GM21367 (cell line): ENCODE measurements around the gene RUBCNL.
"Not testable (repeated sequence)": the region's sequence is repeated elsewhere in the genome, so short reads cannot be mapped to it uniquely, and the experiment has no call there.

Source experiments
- ATAC-seq: cut with Tn5 transposase; IDR thresholded peaks from one replicate; pipeline ENCODE4 v1.9.1; 2021; ENCODE audit not compliant: unreplicated experiment

RUBCNL gene, protein sequence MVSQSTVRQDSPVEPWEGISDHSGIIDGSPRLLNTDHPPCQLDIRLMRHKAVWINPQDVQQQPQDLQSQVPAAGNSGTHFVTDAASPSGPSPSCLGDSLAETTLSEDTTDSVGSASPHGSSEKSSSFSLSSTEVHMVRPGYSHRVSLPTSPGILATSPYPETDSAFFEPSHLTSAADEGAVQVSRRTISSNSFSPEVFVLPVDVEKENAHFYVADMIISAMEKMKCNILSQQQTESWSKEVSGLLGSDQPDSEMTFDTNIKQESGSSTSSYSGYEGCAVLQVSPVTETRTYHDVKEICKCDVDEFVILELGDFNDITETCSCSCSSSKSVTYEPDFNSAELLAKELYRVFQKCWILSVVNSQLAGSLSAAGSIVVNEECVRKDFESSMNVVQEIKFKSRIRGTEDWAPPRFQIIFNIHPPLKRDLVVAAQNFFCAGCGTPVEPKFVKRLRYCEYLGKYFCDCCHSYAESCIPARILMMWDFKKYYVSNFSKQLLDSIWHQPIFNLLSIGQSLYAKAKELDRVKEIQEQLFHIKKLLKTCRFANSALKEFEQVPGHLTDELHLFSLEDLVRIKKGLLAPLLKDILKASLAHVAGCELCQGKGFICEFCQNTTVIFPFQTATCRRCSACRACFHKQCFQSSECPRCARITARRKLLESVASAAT

DNA sequence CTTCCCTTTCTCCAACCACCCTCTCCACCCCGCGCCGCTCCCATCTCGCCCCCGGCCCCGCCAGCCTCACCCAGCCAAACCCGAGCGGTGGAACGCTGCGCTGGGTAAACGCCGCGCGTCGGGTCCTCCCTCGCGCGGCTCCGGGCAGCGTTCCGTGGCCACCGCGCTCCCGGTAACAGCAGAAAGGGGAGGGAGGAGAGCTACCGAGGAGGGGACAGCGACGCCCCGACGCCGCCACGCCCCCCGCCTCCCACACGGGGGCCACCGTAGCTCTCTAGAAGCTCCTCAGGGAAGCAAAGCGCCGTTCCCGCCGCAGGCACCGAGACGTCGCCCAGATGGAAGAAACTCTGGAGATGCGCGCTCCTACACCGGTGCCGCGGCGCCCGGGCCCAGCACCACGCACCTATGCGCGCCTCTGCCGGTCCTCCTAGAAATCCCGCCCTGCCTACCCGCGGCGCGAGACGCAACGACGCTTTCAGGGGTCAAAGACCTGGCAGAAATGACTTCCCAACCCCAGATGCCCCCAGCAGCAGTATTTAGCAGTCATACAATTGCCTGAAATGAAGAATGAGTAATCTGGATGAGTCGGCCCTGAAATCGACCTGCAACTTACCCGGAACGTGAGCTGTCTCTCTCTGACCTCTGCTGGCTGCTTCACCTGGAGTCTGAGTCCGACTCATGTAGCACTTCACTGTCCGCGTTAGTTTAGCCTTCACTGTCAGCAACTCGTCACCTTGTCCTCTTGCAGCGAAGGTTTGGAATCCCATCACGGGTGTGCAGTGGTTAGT, at the start of gene RUBCNL:
Gene RUBCNL, minus strand, starts transcription at position 189 of the 788 bp plus-strand sequence. CDS start 14,777 bp downstream, outside the sequence.
- no peak for ATAC-seq

- not testable (repeated sequence) for ATAC-seq
Observed at GRCh38 chr13:46429558-46429957, 42.5 kb upstream of the RUBCNL start.

GRCh38 chr13:46405457-46405856, 18.4 kb upstream of the RUBCNL start:
- no peak for ATAC-seq

GRCh38 chr13:46404733-46405100, 17.7 kb upstream of the RUBCNL start:
- no peak for ATAC-seq

- ATAC-seq: no peak
Observed at GRCh38 chr13:46403851-46404732, 17.0 kb upstream of the RUBCNL start.

- ATAC-seq: no peak
Observed at GRCh38 chr13:46402178-46402577, 15.1 kb upstream of the RUBCNL start.

DNA sequence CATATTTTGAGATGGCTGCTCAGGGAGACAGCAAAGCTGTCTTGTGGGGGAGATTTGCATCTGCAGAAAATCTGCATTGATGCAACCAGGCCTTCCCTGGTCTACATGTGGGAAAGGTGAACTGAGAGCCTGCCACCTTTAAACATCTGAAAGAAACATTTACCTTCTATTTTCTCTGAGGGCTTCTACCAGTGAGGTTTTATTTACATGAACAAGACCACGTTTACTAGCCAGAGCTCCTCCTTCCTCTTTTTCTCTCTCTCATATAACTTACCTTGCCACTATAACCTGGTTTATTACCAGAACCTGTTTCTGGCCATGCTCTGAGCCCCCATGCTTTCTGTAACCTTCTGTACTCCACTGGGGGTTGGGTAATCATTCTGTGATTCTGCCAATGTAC, 14.4 kb upstream of the RUBCNL start:
- ATAC-seq: peak; percentile 58

DNA sequence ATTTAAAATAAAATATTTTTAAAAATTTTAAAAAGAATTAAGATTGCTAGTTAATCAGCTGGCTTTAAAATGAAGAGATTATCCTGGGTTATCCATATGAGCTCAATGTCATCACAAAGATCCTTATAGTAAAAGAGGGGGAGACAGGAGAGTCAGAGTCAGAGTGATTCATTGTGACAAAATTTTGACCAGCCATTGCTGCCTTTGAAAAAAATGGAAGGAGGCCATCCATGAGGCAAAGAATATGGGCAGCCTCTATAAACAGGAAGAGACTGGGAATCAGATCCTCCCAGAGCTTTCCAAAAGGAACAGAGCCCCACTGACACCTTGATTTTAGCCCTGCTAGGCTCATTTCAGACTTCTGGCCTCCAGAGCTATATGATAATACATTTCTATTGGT, 9.3 kb upstream of the RUBCNL start:
- no peak for ATAC-seq

GRCh38 chr13:46392967-46393366, 5.9 kb upstream of the RUBCNL start:
- ATAC-seq: no peak

GRCh38 chr13:46389457-46390451, 2.7 kb upstream of the RUBCNL start:
- ATAC-seq: peak; percentile 31

DNA sequence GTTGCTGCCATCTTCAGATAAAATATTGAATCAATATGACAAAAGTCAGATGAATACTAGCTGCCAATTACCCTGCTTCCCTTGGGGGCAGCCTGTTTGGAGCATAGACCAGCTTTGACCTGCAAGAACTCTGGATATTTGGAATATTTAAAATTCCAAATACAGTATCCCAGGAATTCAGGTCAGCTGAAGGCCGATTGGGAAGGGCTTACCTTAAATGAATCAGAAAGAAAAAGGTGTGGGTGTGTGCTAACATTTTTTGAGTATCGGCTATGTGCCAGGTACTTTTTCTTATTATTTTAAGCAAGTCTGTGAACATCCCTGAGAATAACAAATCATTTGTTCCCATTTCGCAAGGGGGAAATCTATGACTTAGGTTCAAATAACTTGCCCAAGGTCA, 1.8 kb upstream of the RUBCNL start:
- ATAC-seq: no peak

DNA sequence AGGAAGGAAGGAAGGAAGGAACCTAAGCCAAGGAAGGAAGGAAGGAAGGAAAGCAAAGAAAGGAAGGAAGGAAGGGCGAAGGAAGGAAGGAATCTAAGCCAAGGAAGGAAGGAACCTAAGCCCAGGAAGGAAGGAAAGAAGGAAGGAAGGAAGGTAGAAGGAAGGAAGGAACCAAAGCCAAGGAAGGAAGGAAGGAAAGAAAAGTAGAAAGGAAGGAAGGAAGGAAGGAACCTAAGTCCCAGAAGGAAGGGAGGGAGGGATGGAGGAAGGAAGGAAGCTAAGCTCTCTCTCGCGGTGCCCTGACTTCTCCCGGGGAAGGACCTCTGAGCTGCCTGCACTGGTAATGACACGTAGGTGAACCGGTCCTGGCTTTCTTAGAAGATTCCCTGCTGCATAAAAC, 1.3 kb upstream of the RUBCNL start:
- no peak for ATAC-seq

GRCh38 chr13:46386392-46387063, 524 bp downstream of the RUBCNL start:
- ATAC-seq: no peak

- no peak for ATAC-seq
Observed at GRCh38 chr13:46385946-46386345, 1.1 kb downstream of the RUBCNL start.

DNA sequence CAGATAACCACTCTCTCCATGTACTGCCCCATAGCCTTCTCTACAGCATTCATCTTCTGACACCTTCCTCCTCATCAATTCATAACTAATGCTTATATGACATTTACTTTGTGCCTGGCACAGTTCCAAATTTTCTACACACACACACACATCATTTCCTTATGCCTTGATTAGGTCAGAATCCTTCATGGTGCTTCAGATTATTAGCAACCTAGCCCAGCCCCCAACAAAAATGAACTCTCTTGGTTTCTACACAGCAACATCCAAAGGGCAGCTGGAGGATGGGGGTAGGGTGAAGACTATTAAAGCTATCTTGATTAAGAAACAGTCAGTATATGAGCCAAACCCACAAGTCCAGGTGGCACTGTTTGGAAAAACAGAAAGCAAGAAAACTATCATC, 3.7 kb downstream of the RUBCNL start:
- ATAC-seq: no peak

DNA sequence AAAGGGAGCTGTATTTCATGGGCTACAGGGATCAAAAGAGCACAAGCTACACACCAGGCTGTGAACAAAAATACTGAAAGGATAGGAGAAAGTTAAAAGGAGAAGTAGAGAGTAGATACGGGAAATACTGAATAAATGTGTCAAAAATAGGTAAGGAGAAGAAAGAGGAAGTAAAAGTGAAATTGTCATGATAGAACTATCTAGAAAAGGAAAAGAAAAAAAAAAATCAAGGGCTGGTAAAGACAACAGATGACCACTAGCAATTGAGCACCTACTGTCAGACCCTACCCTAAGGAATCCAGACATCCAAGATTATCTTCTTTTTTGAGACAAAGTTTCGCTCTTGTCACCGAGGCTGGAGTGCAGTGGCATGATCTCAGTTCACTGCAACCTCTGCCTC, 4.8 kb downstream of the RUBCNL start:
- peak; percentile 35 for ATAC-seq

DNA sequence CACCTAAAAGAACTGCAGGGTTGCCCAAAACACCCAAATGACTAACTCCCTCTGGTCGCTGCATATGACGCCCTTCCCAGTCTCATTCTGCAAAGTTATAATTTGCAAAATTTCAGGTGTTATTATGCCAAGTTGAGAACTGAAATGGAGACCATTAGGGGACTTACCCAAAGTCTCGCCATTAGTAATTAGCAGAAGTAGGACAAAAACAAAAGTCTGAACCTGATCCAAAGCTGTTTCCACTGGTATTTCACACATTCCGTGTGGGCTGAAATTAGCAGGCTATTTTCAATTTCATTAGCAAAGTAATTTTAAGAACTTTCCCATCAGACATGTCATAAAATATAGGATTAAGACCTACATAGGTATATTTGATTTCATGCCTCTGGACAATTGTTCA, 6.8 kb downstream of the RUBCNL start:
- ATAC-seq: no peak

DNA sequence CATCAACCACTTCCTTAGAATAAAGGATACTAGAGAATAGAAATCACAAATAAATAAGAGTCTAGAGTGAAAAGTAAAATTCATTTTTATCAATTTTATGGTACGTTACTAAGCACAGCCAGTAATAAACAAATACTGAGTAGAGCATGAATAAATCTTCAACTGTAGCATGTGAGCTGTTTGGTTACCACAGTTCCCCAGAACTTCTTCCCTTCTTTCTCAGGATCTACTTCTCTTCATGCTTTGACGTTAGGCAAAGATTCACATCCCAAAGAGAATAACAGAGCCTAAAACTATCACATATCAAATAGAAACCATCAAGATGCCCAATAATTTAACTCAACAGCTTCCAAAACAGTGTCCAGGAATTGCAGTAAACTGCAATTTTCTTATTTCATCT, 7.4 kb downstream of the RUBCNL start:
- no peak for ATAC-seq

DNA sequence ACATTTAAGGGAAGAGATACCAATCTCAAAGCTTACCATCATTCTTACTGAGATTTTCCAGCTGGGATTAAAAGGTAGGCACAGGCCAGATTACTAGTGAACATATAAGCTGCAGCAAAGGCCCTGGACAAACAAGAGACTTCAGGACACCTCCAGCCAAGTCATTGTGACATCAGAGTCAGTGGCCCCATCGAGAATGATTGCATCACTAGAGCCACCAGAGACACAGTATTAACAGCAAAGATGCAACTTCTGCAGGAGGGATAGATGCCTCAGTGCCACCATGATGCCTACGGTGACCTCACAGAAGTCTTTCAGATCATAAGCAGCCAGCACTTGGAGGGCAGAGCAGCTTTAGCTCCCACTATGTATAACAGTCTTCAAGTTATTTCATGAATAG, 8.6 kb downstream of the RUBCNL start:
- no peak for ATAC-seq
